ENCODE measurements around the gene ADAT3.
"Not testable (repeated sequence)": the region's sequence is repeated elsewhere in the genome, so short reads cannot be mapped to it uniquely, and the experiment has no call there.

Gene ADAT3

GRCh38 chr19:1867349-1867724 lies 37.9 kb upstream of the ADAT3 start:
- no peak for DNase-seq

- DNase-seq, result no peak
Observed at GRCh38 chr19:1868971-1869370, 36.2 kb upstream of the ADAT3 start.

GRCh38 chr19:1871140-1871597 lies 34.0 kb upstream of the ADAT3 start:
- DNase-seq, result no peak

- no peak for DNase-seq
Observed at GRCh38 chr19:1871630-1872029, 33.6 kb upstream of the ADAT3 start.

GRCh38 chr19:1872807-1873523 lies 32.2 kb upstream of the ADAT3 start:
- no peak for DNase-seq

GRCh38 chr19:1873524-1874473 lies 31.4 kb upstream of the ADAT3 start:
- DNase-seq, result no peak

GRCh38 chr19:1874554-1875185 lies 30.5 kb upstream of the ADAT3 start:
- DNase-seq, result no peak

DNA sequence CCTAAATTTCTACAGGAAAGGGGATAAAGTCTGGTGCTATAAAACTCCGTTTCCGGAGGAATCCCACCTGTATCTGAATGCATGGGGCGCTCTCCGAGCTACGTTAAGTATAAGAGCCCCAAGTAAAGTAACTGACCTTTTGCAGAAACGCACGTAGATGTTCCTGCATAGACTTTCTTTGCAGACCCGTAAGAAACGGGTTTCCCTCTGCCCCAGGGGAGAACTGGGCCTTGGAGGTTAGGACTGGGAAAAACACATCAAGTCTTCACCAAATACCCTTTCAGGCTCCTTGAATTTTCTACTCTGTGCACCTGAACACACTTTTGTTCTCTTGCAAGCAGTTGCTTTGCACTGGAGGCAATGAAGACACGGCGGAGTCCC lies 29.9 kb upstream of the ADAT3 start:
- not testable (repeated sequence) for DNase-seq

- DNase-seq, result peak in 1 of 2 experiments; percentile 66
Observed at GRCh38 chr19:1875646-1876495, 29.3 kb upstream of the ADAT3 start.

GRCh38 chr19:1876496-1877279 lies 28.5 kb upstream of the ADAT3 start:
- not testable (repeated sequence) for DNase-seq

- DNase-seq, result not testable (repeated sequence)
Observed at GRCh38 chr19:1877280-1877660, 27.9 kb upstream of the ADAT3 start.

GRCh38 chr19:1878583-1878982 lies 26.6 kb upstream of the ADAT3 start:
- DNase-seq, result not testable (repeated sequence)

GRCh38 chr19:1879982-1880381 lies 25.2 kb upstream of the ADAT3 start:
- DNase-seq, result not testable (repeated sequence)

DNA sequence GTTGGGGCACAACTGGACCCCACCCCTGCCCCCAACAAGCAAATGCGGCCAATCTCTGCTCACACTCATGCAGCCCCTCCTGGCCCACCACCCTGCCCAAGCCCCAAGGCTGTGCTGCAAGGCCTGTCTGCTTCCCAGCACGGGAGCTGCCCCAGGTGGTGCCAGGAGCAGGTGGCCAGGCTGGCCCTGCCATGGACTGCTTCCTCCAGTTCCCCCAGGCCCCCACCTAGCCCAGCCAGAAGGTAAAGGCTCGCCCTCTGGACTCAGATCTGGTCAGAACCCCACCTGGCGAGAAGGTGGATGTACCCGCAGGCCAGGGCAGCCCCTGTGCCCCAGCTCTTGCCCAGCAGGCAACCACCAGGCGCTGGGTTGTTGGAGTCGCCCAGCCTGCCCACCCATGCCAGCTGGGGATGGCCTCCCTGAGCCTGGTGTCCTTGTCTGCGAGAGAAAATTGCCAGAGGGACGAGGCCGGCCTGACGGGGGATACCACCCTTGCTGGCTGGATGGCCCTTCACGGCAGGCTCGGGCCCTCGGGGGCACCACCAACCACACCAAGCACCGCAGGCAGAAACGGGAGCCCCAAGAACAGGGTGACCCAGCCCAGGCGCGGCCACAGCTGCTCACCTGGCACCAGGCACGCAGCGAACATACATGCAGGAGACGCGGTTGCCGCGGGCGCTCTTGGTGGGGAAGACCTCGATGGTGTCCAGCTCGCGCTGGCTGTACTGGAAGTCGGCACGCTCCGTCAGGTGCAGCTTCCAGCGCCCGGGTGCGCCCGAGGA lies 24.4 kb upstream of the ADAT3 start:
- DNase-seq, result no peak

DNA sequence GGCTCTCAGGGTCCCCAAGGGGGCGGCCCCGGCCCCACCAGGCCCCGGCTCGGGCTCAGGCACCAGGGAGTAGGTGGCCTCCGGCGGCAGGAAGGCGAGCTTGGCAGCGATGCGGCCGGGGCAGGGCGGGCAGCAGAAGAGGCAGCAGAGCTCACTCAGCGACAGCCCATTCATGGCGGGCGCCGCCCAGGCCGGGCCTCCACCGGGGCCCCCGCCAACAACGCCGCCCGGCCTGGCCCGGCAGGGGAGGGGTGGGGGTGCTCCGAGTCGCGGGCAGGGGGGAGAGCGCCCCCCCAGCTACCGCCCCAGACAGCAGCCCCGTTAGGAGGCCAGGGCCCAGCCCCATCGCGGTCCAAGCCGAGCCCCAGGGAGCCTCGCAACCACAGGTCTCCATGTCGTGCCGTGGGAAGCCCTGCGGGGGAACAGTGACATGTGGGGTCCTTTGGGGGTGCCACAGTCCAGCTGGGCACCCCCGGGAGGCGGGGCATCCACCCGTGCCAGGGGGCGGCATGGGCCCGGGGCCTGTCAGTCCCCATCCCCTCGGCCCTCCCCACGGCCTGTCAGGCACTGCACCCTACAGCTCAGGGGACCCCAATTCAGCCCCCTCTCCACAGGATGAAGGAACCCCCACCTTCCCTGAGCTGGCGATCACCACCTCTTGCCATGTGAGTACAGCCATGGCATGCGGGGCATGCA lies 23.7 kb upstream of the ADAT3 start:
- DNase-seq, result not testable (repeated sequence)

GRCh38 chr19:1882089-1882785 lies 23.0 kb upstream of the ADAT3 start:
- no peak for DNase-seq

GRCh38 chr19:1882786-1883692 lies 22.2 kb upstream of the ADAT3 start:
- no peak for DNase-seq

DNA sequence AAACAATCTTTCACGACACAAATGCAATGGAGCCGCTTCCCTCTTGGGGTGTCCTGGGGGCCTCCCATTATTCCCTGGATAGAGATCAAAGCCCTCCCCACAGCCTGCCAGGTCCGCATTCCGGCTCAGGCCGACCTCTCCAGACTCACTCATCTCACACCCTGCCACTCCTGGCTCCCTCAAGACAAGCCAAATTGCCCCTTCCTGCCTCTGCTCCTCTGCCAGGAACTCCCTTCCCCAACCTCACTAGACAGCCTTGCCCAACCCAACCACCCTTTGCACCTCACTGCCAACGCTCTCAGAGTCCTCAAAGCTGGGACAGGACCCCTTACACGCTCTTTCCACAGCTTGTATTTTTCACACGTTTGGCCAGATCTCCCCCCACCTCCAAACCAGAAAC lies 21.4 kb upstream of the ADAT3 start:
- no peak for DNase-seq

Data from cerebellar nuclear complex (tissue), 1 donor.